Endodermal cell (in vitro differentiated cells): ENCODE measurements around the gene PRR7. TPM values are rescaled to one million over a fixed set of nuclear protein-coding genes. Genes with fewer than 3 reads are reported as not detected.
A peak's percentile ranks its signal among the peaks of the same experiment; 100 is the strongest.

Experiments
- DNase-seq: peaks from one replicate; pipeline ENCODE4 v3.0.0-alpha.2; 2017
- H3K27ac ChIP-seq: 2 replicates; pipeline ENCODE4 v1.5.1; 2013; ENCODE audit warnings: mild to moderate bottlenecking, low read depth, low read length, moderate library complexity
- H3K27me3 ChIP-seq: 2 replicates; pipeline ENCODE4 v1.6.1; 2013; ENCODE audit warnings: mild to moderate bottlenecking, low read length, moderate library complexity; ENCODE audit not compliant: insufficient read depth, control insufficient read depth, poor library complexity, severe bottlenecking
- H3K36me3 ChIP-seq: 2 replicates; pipeline ENCODE4 v1.7.0; 2013; ENCODE audit warnings: mild to moderate bottlenecking, low read length, moderate library complexity; ENCODE audit not compliant: control insufficient read depth, insufficient read depth
- H3K4me1 ChIP-seq: one replicate; pipeline ENCODE4 v1.7.0; 2013; ENCODE audit warnings: low read length; ENCODE audit not compliant: control insufficient read depth, insufficient read depth
- H3K4me3 ChIP-seq: 2 replicates; pipeline ENCODE4 v1.5.1; 2013; ENCODE audit warnings: mild to moderate bottlenecking, low read length, moderate library complexity
- H3K9ac ChIP-seq: 2 replicates; pipeline ENCODE4 v1.6.1; 2013; ENCODE audit warnings: mild to moderate bottlenecking, low read length, moderate library complexity; ENCODE audit not compliant: poor library complexity, severe bottlenecking; ENCODE audit errors: extremely low read depth
- H3K9me3 ChIP-seq: 2 replicates; pipeline ENCODE4 v1.6.1; 2013; ENCODE audit warnings: mild to moderate bottlenecking, low read length, moderate library complexity; ENCODE audit not compliant: control insufficient read depth
- H3K27ac Mint-ChIP-seq: 2 replicates; pipeline ENCODE4 v1.8.0; 2020; ENCODE audit warnings: mixed read lengths
- H3K27me3 Mint-ChIP-seq: 2 replicates; pipeline ENCODE4 v1.8.0; 2021; ENCODE audit warnings: mild to moderate bottlenecking, mixed read lengths; ENCODE audit not compliant: insufficient read depth
- H3K36me3 Mint-ChIP-seq: 2 replicates; pipeline ENCODE4 v1.8.0; 2020; ENCODE audit warnings: low read depth, mixed read lengths
- H3K4me1 Mint-ChIP-seq: 2 replicates; pipeline ENCODE4 v1.8.0; 2020; ENCODE audit warnings: mixed read lengths
- H3K4me3 Mint-ChIP-seq: 2 replicates; pipeline ENCODE4 v1.8.0; 2020; ENCODE audit warnings: mild to moderate bottlenecking, moderate library complexity, mixed read lengths
- H3K9me3 Mint-ChIP-seq: 2 replicates; pipeline ENCODE4 v1.8.0; 2020; ENCODE audit warnings: mild to moderate bottlenecking, mixed read lengths
- WGBS, 2 experiments: methylation state at CpG; one replicate each; pipeline versions ENCODE4 v1.1.5 to v1.1.7; 2013; ENCODE audit warnings: missing lambda C conversion rate in 2 of 2, mixed read lengths in 1 of 2; ENCODE audit not compliant: insufficient coverage in 1 of 2, insufficient read length in 1 of 2; 5-methylcytosine and 5-hydroxymethylcytosine counted together
- total RNA-seq, 2 donors: library from RNA; stranded (reverse); fragmentation: NEBNext Ultra II Directional in 1 of 2; extraction: Animal tissue kit (Norgen Biotek cat#: 25700) in 1 of 2; gene quantifications; 2 replicates in 1 of 2; 3 replicates in 1 of 2; pipeline ENCODE4 v1.2.1, GENCODE V29; 2021
- TF ChIP-seq, protein P1 (sequence below): fragments of 200-600 bp; sonication (generic); conservative IDR thresholded peaks from 2 replicates; pipeline ENCODE4 v1.5.0; 2021; ENCODE audit warnings: antibody characterized with exemption, mild to moderate bottlenecking

The PRR7 gene
- total RNA-seq, 2 donors from 2014 or later = 4.7 to 8.0 TPM

DNA sequence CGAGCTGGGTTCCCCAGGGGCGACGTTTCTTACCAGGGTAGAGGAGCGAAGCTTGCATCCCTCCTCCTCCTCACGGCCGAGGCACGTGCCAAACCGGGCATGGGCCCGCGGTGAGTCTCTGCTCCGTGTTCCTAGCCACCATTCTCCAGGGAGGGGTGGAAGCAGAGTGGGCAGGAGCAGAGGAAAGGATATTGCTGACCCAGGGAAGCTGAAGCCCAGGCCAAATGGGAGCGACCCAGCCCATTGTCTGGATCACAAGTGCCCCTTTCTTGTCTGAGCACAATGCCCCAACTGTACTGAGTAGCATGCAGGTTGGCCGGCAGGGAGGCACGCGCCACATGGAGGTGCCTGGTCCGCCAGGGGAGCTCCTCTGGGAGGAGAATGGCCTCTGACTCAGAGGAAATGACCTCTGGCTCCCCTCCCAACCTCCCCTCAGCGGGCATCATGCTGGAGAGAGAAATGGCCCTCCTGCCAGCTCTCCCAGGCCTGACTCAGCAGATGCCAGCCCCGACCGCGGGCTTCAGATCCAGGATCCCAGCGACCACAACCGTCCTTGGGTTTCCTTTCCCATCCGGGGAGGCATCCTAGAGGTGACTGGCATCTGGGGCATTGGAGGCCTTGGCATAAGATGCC, 1.1 kb downstream of the PRR7 start:
- no peak overlapping the region for H3K9ac ChIP-seq
- H3K36me3 Mint-ChIP-seq = no peaks in the 10 kb centered on the region
- 29 to 42% methylated on average over 8 to 23 of the region's 23 CpGs for WGBS, 2 experiments
- H3K4me3 Mint-ChIP-seq = peak overlapping the region; percentile 47
- H3K4me1 Mint-ChIP-seq = peaks cover 8% of the 10 kb centered on the region
- H3K9me3 Mint-ChIP-seq = no peaks in the 10 kb centered on the region
- peaks cover 5% of the 10 kb centered on the region for H3K36me3 ChIP-seq
- TF ChIP-seq, protein P1, sequence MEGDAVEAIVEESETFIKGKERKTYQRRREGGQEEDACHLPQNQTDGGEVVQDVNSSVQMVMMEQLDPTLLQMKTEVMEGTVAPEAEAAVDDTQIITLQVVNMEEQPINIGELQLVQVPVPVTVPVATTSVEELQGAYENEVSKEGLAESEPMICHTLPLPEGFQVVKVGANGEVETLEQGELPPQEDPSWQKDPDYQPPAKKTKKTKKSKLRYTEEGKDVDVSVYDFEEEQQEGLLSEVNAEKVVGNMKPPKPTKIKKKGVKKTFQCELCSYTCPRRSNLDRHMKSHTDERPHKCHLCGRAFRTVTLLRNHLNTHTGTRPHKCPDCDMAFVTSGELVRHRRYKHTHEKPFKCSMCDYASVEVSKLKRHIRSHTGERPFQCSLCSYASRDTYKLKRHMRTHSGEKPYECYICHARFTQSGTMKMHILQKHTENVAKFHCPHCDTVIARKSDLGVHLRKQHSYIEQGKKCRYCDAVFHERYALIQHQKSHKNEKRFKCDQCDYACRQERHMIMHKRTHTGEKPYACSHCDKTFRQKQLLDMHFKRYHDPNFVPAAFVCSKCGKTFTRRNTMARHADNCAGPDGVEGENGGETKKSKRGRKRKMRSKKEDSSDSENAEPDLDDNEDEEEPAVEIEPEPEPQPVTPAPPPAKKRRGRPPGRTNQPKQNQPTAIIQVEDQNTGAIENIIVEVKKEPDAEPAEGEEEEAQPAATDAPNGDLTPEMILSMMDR = no peak
- DNase-seq = peak; percentile 92
- peaks cover 65% of the 10 kb centered on the region for H3K27me3 Mint-ChIP-seq
- H3K27me3 ChIP-seq = peaks cover 13% of the 10 kb centered on the region
- peak overlapping the region; percentile 67 for H3K4me3 ChIP-seq
- peaks cover 3% of the 10 kb centered on the region for H3K4me1 ChIP-seq
- peak overlapping the region; percentile 91 for H3K27ac ChIP-seq
- no peak overlapping the region for H3K27ac Mint-ChIP-seq
- no peaks in the 10 kb centered on the region for H3K9me3 ChIP-seq

DNA sequence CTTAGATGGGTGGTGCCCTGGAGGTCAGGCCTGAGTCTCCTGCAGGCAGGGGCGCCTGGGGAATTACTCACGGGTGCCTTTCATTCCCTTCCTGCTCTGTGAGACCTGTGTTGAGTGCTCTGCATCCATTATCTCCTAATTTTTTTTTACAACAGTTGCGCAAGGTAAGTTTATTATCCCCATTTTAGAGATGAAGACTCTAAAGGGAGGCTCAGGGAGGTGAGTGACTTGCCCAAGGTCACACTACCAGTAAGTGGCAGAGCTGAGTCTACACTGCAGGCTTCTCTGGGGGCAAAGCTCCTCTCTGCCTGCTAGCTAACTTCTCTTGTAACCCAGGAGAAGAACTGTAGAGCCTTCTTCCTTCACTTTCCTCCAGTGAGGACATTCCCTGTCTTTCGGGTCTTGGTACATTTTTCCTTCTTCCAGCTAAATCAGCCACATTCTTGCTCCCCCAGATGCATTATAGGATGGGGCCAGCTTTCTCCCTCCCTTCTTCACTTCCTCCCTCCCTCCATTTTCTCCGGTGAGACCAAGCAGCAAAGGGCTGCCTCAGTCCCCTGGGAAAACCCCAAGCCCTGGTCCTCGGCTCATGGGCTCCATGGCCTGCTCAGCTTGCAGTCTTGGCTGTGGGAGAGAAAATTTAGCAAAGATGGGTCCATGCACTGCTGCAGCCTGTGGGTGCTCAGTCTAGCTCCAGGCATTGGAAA, 1.8 kb downstream of the PRR7 start:
- no peak overlapping the region for H3K4me3 ChIP-seq
- Mint-ChIP-seq H3K36me3 (no peaks in the 10 kb centered on the region), H3K4me3 (peak overlapping the region; percentile 47), H3K27ac (no peak overlapping the region), H3K4me1 (peaks cover 8% of the 10 kb centered on the region), H3K9me3 (no peaks in the 10 kb centered on the region), H3K27me3 (peaks cover 72% of the 10 kb centered on the region)
- H3K9me3 ChIP-seq = no peaks in the 10 kb centered on the region
- 87 to 95% methylated on average over 3 to 6 of the region's 6 CpGs for WGBS, 2 experiments
- H3K4me1 ChIP-seq = peaks cover 3% of the 10 kb centered on the region
- H3K36me3 ChIP-seq = peaks cover 5% of the 10 kb centered on the region
- peak overlapping the region; percentile 91 for H3K27ac ChIP-seq
- DNase-seq = no peak
- TF ChIP-seq, protein P1 = no peak
- no peak overlapping the region for H3K9ac ChIP-seq
- H3K27me3 ChIP-seq = peaks cover 13% of the 10 kb centered on the region

DNA sequence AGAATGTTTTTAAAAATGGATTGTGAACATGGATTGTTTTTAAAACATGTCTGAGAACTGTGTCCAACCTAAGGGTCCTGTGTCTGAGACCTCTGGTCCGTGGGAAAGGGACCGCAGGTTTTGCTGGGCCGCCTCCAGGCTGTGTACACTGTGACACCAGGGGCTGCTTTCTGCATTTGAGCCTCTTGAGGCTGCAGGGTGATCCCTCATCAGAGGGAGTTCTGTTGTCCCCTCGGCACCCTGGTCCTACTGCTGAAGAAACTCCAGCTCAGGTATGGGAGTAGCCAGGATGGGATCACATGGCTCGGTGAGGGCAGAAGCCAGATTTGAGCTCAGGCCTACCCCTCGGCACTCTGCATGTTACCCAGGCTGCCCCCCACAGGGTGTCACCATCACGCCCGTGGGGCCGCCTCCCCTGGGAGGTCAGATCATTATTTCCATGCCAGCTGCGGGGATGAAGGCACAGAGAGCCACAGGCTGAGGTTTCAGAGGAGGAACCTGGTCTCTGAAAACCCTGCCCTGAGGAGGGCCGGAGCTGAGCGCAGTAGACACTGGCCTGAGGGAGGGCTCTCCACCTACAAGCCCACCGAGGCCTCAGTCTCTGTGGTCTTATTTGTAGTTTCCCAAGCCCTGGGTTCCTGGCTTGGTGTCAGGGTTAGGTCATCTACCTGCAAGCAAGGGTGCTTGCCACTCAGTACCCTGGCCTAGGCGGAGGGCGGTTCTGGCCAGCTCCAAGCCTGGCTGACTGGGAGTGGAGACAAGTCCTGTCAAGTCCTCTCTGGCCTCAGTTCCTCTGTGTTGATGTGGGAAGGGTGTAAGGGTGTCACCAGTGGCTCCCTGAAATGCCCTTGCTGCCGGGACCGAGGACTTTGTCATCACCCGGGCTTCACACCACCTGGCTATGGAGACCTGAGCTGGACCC, 2.8 kb downstream of the PRR7 start:
- H3K9me3 Mint-ChIP-seq = no peaks in the 10 kb centered on the region
- H3K27me3 Mint-ChIP-seq = peaks cover 76% of the 10 kb centered on the region
- H3K27ac ChIP-seq = no peak overlapping the region
- 89 to 92% methylated on average over 14 to 18 of the region's 18 CpGs for WGBS, 2 experiments
- peaks cover 16% of the 10 kb centered on the region for H3K27me3 ChIP-seq
- H3K36me3 Mint-ChIP-seq = no peaks in the 10 kb centered on the region
- peaks cover 5% of the 10 kb centered on the region for H3K36me3 ChIP-seq
- H3K4me3 ChIP-seq = no peak overlapping the region
- H3K9ac ChIP-seq = no peak overlapping the region
- H3K4me3 Mint-ChIP-seq = no peak overlapping the region
- no peak overlapping the region for H3K27ac Mint-ChIP-seq
- DNase-seq = no peak
- H3K4me1 ChIP-seq = peaks cover under 1% of the 10 kb centered on the region
- no peaks in the 10 kb centered on the region for H3K9me3 ChIP-seq
- H3K4me1 Mint-ChIP-seq = peaks cover 8% of the 10 kb centered on the region
- TF ChIP-seq, protein P1 = no peak
